KOPT-K1 (cell line): ENCODE data around the gene BLOC1S1.

Source experiments
- H3K27ac ChIP-seq: fragments of 200-600 bp; sonication (generic); 2 replicates; pipeline ENCODE4 v1.5.1; 2016; ENCODE audit warnings: antibody characterized with exemption, mild to moderate bottlenecking, low read depth, low read length; ENCODE audit not compliant: poor library complexity, severe bottlenecking
- H3K36me3 ChIP-seq: fragments of 200-600 bp; sonication (generic); 2 replicates; pipeline ENCODE4 v1.5.1; 2017; ENCODE audit warnings: antibody characterized with exemption, mild to moderate bottlenecking, low read length, moderate library complexity; ENCODE audit not compliant: insufficient read depth
- H3K9me3 ChIP-seq: fragments of 200-600 bp; sonication (generic); 2 replicates; pipeline ENCODE4 v1.5.1; 2017; ENCODE audit warnings: antibody characterized with exemption, low read length, mild to moderate bottlenecking; ENCODE audit not compliant: insufficient read depth, poor library complexity, severe bottlenecking

Gene BLOC1S1

DNA sequence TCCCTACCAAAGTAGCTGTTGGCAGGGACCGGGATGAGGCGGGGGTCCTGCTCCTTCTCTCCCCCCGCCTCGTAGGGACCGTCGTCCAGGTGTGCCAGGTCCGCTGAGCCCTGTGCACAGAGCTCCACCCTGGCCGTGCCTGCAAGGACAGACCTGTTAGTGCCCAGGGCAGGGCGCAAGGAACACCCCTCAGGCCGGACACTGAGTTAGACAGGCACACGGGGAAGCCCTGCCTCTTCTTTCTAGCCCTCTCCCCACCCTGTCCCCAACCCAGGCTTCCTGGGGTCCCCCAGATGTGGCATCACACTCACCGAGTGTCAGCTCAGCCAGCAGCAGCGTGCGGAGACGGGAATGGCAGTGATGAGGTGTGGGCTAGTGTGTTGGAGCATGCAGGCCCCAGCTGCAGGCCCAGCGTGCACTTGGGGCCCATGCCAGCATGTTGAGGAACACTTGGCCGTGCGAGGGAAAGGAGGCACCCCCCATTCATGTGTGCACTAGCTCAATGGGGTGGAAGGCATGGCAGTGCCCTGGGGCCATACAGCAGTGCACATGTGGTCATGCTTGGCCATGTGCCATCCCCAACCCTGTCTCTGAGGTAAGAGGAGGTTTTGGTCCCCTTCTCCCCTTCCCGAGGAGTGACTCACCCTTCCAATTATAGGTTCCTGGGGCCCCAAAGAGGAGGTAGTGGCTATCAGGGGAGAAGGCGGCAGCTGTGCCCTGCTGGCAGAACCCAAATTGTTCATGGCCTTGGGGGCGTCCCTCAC, 15.4 kb upstream of the BLOC1S1 start:
- Histone ChIP-seq H3K36me3 (no peaks in the 10 kb centered on the region), H3K27ac (no peak overlapping the region), H3K9me3 (no peaks in the 10 kb centered on the region)

DNA sequence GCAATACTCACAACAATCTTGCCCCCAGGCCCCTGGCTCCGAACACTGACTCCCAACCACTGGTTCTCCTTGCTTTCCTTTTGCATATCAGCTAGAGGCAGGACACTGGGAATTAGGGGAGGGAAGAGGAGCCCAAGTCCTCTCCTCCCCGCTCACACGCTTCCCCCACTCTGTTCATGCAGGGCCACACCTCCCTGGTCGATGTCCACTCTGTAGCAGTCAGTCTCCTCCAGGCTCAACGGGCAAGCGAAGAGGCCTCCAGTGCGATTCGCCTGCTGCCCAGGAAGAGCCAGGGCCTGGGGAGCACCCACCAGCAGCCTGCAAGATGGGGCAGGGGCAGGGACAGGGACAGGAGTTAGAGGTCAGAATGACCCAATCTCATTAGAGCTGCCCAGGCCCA, 13.0 kb upstream of the BLOC1S1 start:
- no peak overlapping the region for H3K27ac ChIP-seq
- H3K9me3 ChIP-seq: no peaks in the 10 kb centered on the region
- H3K36me3 ChIP-seq: no peaks in the 10 kb centered on the region

DNA sequence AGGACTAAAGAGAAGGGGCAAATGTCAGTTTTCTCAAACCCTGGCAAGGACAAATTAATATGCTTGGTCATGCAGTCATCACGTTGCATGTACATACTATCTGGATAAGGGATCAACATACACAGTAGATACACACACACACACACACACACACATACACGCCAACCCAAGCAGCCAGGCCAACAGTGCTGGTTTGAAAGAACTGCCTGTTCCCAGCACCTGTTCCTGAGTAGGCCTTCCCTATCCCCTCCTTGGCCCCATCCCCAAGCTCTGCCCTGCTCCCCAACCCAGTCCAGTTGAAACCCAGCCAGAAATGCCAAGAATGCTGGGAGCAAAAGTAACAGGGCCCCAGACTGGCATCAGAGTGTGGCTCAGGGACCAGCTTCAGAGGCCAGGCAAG, 12.6 kb upstream of the BLOC1S1 start:
- Histone ChIP-seq H3K9me3 (no peaks in the 10 kb centered on the region), H3K27ac (no peak overlapping the region), H3K36me3 (no peaks in the 10 kb centered on the region)

DNA sequence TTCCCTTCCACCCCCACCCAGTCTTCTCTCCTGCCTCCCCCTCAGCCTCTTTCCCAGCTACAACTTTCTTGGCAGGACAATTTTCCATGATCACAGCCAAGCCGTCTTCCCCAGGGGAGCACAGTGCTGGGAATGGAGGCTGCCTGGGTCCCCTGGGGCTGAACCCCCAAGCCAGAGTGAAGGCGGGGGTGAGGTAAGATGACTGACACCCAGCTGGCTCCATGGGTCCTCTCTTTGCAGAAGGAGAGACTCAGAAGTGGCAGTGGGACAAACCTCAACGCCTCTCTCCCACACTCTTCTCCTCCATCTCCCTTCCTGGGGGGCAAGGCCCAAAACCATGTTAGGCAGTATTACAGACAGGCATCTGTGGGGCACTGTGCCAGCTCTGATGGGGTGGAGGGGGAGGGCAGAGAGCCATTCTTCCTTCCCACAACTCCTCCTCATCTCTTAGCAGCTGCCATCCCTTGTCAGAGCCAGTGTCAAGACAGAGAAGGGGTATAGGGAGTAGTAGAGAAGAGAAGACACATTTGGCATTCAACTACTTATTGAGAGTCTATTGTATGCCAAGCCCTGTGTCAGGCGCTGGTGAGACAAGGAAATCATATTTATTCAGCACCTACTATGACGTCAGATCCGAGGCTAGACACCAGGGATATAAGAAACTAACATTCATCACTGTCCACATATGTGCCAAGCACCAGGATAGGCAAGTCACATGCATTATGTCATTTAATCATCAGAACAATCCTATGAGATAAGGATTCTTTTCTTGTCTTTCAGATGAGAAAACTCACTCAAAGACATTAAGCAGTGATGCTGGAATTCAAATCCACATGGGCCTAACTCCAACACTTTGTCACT, 11.7 kb upstream of the BLOC1S1 start:
- Histone ChIP-seq H3K9me3 (no peaks in the 10 kb centered on the region), H3K27ac (no peak overlapping the region), H3K36me3 (no peaks in the 10 kb centered on the region)

DNA sequence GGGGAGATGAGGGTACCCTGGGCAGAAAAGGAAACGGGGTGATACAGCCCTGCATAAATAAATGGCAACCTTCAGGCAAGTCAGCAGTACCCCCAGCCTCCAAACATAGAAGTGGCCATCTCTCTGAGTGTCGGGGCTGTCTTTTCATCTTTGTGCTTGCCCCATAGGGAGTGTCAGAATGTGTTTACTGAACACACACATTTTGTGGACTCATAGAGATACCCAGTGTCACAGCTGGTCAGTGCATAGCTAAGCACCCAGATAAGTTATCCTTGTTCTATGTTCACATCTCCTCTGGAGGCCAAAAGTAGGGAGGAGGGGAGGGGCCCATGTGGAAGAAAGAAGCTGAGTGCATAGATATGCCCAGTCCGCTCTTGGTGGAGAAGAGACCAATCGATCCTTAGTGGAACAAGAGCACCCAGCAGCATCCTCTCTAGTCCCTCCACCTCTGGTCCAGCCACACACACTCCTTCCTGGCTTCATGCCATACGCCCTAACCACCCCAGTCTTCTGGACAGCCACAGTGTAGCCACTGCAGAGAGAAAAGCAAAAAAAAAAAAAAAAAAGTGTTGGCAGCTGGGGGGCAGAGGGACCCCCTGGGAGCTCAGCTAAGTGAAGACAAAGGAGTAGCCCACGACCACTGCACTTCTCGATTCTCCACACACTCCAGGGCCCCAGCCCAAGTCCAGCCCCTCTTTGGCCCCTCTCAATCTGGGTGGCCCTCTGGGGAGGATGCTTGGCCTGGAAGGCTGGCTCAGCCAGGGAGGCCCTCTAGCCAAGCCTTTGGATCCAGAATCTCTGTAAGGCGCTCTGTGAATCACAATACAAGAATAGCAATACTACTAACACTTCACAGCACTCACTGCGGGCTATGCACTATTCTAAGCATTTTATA, 10.8 kb upstream of the BLOC1S1 start:
- H3K27ac ChIP-seq: no peak overlapping the region
- H3K36me3 ChIP-seq: no peaks in the 10 kb centered on the region
- no peaks in the 10 kb centered on the region for H3K9me3 ChIP-seq

DNA sequence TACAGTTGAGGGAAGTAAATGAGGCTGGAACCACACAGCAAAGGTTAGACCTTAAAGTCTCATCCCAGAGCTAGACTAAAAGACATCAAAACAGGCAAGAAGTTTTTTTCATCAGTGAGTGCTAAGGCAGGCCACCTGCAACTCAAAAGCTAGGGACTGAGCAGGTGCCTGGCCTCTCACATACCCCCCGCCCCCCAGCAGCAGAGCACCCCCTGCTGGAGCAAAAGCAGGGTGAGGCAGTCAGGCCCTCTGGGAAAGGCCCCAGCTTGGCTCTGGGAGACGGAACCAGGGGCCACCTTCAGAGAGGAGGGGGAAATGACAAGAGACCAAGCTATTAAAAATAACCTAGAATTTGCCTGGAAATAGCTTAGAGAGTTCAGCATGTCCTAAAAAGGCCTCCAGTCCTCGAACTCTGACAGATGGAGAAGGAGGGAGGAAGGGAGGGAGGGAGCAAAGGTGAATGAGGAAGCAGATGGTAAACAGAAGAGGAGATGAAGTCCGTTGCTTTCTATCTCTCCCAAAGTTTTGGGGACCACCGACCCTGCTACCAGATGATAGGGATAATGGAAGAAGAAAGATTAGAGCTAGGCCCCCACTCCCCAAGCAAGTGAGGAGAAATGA, 10.0 kb upstream of the BLOC1S1 start:
- Histone ChIP-seq H3K27ac (no peak overlapping the region), H3K9me3 (no peaks in the 10 kb centered on the region), H3K36me3 (no peaks in the 10 kb centered on the region)

DNA sequence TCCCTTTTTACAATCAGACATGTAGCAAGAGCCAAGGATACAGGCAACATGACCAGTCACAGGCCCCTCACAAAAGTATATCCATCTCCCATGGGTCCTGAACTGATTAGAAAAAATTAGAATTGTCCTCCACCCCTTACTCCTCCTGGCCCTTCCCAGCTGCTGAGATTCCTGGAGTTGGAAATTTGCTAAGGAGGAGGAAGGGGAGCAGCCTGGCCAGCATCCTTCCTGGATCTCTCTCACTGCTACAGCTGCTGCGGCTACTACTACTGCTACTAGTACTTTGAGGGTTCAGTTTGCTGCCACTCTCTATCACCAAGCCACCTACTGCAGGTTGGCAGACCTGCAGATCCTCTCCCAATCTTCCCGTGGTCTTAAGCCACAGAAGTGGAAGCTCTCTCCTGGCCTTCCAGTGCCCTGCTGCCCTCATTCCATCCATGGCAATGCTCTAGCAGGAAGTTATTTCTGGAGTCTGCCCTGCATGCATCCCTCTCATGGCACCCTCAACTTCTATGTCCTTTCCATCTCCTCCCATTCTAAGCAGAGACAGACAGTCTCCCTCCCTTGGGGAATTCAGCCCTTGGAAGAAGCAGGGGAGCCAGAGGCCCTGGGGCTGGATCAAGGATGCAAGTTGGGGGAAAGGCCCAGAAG, 9.2 kb upstream of the BLOC1S1 start:
- Histone ChIP-seq H3K36me3 (no peaks in the 10 kb centered on the region), H3K27ac (no peak overlapping the region), H3K9me3 (no peaks in the 10 kb centered on the region)

DNA sequence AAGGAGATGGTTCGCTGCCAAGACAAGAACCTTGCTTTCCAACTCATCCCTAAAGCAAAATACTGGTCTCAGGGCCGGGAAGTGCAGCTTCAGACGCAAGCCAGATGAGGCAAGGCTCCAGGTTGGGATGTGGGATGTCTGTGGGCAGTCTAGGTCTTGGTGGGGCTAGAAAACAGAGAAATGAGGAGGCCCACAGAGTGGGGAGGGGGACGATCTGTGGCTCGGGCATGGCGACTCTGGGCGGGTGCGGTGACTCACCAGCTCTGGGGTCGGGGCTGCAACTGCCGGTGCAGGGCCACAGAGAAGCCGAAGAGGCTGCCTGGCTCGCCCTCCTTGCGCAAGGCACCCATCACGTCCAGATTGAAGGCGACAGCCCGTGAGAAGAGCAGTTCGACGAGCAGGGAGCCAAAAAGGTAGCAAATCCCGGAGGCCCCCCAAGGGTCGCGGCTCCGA, 8.6 kb upstream of the BLOC1S1 start:
- Histone ChIP-seq H3K27ac (no peak overlapping the region), H3K9me3 (no peaks in the 10 kb centered on the region), H3K36me3 (no peaks in the 10 kb centered on the region)

DNA sequence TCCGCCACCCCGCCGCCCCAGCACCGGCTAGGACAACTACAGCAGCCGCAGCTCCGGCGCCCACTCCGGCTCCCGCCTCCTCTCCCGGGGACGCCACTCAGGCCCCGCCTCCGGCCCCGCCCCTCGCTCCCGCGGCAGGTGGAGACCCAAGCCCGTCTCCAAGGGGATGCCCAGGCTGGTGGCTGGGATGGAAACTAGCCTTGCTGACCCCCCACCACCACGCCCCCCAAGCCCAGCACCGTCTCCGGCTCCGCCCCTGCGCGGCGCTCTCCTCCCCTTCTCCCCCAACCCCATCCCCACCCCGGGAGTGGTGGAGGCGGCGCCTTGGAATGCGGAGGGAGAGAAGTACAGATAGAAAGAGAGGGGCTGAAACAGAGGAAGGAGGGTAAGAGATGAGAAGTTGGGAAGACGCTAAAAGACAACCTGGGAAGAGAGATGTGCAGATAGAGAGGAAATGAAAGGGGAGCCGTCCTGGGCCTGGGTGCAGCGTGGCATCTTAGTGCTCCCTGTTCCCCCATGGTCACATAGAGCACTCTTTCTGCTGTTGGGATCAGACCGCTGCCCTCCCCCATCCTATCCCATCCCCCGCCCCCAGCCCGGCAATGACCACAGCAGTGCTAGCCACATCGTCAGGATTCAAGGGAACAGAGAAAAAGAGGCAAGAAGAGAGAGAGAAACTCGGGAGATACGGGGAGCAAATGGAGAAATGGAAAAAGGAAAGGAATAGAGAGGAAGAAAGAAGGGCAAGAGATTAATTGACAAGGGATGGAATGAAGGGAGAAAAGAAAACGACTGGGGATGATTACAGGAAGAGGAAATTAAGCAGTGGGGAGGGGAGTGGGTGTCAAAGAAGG, 7.8 kb upstream of the BLOC1S1 start, which contains the start of gene ITGA7:
TSS of gene ITGA7 (minus strand) at position 64 of the 854 bp plus-strand sequence. CDS start 222 bp downstream, outside the sequence.
- no peak within 1 kb of the TSS for H3K27ac ChIP-seq
- no peaks in the 10 kb centered on the region for H3K9me3 ChIP-seq
- no peaks in the 10 kb centered on the region for H3K36me3 ChIP-seq

DNA sequence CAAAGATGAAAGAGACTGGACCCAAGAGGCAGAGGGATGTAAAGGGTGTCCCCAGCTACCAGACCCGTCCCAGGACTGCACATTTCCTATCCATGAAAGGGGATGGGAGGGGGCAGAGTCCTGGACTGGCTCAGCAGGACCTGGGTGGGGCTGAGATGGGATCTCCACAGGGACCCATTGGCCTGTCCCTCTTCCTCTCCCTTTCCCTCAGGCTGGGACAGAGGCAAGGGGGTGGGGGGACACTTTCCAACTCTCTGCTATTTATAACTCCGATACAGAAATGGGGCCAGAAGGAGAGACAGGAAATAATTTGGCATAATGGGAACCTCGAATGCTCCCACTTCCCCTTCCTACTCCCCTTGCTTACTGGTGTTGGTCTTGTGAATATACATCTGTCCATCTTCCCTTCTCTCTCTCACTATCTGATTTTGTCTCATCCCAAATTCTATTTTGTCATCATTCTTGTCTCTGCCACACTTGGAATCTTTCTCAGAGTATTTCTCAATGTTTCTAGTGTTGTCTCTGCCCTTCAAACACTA, 7.1 kb upstream of the BLOC1S1 start:
- Histone ChIP-seq H3K27ac (no peak overlapping the region), H3K9me3 (no peaks in the 10 kb centered on the region), H3K36me3 (no peaks in the 10 kb centered on the region)

DNA sequence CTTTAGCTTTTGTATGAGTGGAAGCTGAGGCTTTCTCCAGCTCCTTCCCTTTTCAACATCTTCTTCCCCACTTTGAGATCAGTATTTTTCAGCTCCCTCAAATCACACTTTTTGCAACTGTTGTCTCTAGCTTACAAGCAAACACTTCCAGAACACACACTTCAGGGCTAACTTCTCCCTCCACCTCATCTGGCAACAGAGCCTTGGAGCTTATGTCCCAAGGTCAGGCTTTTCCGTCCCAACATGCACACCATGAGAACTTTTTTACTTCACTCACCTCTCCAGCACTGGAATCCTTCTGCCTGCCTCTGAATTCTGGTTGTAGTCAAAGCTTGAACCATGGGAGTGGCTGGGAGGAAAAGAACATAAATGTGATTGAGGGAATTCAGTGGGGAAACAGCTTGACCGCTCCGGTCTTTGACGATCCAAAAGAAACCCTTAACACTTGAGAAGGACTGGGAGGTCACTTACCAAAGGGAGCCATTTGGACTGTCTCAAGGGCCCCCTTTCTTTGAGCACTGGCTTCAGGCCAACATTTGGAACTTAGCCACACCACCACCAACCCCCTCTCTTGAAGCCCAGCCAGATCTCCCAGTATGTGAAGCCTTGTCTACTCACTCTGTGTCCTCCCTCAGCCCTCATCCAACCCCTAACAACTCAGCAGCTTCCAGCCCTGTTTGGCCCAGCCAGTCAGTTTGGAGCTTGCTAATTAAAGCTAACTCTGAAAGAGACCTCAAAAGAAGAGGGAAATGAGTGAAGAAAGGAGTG, 3.9 kb upstream of the BLOC1S1 start:
- no peak overlapping the region for H3K27ac ChIP-seq
- H3K36me3 ChIP-seq: no peaks in the 10 kb centered on the region
- no peaks in the 10 kb centered on the region for H3K9me3 ChIP-seq

DNA sequence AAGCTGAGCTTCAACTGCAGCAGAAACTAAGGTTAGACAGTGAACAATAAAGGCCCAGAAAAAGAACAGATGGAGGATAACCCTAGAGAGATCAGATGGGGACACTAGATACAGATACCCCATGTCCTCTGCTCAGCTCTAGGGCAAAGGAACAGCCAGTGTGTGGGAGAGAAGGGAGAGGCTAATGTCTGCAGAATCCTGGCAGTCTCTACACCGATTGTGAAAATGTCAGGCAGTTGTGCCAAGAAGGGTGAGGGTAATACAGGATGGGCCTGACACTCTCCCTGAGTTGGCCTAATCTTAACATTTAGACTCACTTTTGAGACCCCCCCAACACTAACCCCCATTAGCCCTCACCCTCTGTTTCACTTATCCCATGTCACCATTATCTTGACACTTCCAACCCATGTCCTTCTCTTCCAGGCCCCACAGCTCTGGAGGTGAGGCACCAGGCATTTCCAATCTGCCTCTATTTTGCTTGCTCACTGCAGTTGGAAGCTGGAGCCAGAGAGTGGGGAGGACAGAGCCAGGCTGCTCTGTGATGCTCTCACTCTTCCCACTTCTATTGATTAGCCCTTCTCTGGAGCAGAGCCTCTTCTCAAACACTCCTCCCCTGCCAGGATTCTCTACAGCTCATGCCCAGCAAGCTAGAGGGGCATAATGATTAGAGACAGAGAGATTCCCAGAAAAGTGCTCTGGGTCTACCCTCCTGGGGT, 3.0 kb upstream of the BLOC1S1 start:
- no peaks in the 10 kb centered on the region for H3K36me3 ChIP-seq
- H3K9me3 ChIP-seq: no peaks in the 10 kb centered on the region
- no peak overlapping the region for H3K27ac ChIP-seq
